Omental fat pad (tissue), 4 donors: ENCODE data around the gene ZNF592. TPM values are rescaled to one million over a fixed set of nuclear protein-coding genes. Genes with fewer than 3 reads are reported as not detected.

Experiments
- ATAC-seq: fragments of 150-250 bp; one replicate; pipeline ENCODE4 v1.9.1; 2016; ENCODE audit warnings: mild to moderate bottlenecking, moderate library complexity; ENCODE audit not compliant: low FRiP score
- DNase-seq: peaks from one replicate; pipeline ENCODE4 v3.0.0-alpha.2; 2019; ENCODE audit warnings: low spot score
- total RNA-seq, 4 donors: library from RNA; depleted of rRNA; stranded (reverse); fragments of >200 nt; gene quantifications; one replicate each; pipeline ENCODE4 v1.1.0, GENCODE V29; 2016
- TF ChIP-seq, protein P1 (sequence below), 3 donors: fragments of 450-650 bp; IDR thresholded peaks; one replicate each; pipeline ENCODE4 v1.5.1; 2016 to 2017; ENCODE audit warnings: antibody characterized with exemption in 3 of 3, mild to moderate bottlenecking in 3 of 3, moderate library complexity in 2 of 3

The ZNF592 gene
- total RNA-seq, 4 donors from 2014 or later: 13.7 to 22.8 (median 20.0) TPM

GRCh38 chr15:84805221-84805620 is 56.8 kb downstream of the ZNF592 start:
- TF ChIP-seq, protein P1, sequence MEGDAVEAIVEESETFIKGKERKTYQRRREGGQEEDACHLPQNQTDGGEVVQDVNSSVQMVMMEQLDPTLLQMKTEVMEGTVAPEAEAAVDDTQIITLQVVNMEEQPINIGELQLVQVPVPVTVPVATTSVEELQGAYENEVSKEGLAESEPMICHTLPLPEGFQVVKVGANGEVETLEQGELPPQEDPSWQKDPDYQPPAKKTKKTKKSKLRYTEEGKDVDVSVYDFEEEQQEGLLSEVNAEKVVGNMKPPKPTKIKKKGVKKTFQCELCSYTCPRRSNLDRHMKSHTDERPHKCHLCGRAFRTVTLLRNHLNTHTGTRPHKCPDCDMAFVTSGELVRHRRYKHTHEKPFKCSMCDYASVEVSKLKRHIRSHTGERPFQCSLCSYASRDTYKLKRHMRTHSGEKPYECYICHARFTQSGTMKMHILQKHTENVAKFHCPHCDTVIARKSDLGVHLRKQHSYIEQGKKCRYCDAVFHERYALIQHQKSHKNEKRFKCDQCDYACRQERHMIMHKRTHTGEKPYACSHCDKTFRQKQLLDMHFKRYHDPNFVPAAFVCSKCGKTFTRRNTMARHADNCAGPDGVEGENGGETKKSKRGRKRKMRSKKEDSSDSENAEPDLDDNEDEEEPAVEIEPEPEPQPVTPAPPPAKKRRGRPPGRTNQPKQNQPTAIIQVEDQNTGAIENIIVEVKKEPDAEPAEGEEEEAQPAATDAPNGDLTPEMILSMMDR (IDR thresholded peaks at IDR 0.05): no peak
- ATAC-seq (no peak), DNase-seq (no peak)

GRCh38 chr15:84807228-84807627 is 58.8 kb downstream of the ZNF592 start:
- TF ChIP-seq, protein P1 (IDR thresholded peaks at IDR 0.05): no peak
- DNase-seq: no peak
- no peak for ATAC-seq

DNA sequence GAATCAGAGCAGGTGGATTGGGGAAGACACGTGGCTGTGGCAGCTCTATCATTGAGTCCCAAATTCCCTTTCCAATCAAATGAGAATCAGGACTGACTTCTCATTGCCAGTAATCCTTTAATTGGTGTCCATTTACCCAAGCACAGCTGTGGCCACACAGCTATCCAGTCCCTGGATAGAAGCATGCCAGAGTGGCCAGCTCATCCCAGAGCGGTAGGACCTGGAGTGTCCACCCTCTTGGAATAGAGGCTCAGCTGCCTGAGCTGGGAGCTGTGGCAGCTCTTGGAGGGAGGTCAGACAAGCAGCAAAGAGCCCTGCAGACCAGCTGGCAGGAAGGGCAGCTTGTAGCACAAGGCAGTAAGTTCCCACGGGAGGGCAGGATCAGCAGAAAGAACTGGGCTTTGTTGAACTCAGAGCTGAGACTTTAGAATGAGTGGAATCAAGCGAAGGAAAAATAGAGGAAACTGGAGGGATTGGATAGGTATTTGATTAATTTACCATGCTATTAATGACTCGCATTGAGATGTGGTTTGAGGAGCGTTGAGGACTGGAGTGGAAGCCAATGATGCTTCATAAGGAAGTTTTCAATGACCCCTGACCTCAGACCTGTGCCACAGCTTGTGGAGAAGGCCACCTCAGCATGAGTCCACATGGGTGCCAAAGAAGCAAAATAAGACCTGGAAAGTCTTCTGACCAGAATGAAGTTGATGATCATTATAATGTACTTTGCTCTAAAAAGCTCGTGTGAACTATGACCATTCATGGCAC is 61.9 kb downstream of the ZNF592 start:
- DNase-seq: no peak
- no peak for ATAC-seq

DNA sequence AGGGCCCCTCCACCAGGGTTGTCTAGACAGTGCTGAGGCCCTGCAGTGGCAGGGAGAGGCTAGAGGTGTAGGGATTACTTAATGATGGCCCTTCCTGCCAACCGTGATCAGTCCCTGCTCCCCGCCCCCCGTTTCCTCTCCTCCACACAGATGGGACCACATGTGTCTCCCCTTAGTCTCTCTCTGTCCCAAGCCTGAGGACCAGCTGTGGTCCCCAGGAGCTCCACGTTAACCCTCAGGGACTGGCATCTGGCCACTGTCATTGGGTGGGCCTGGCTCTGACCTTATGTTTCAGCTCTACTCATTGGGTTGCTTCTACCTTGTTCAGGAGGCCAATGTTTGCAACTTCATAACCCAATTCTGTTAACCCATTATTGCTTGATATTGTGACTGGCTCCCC is 62.8 kb downstream of the ZNF592 start:
- DNase-seq (no peak), ATAC-seq (no peak)
- TF ChIP-seq, protein P1 (IDR thresholded peaks at IDR 0.05): no peak

More for the DNA sequence above, 61.9 kb downstream of the ZNF592 start:
- TF ChIP-seq, protein P1 (IDR thresholded peaks at IDR 0.05): no peak

DNA sequence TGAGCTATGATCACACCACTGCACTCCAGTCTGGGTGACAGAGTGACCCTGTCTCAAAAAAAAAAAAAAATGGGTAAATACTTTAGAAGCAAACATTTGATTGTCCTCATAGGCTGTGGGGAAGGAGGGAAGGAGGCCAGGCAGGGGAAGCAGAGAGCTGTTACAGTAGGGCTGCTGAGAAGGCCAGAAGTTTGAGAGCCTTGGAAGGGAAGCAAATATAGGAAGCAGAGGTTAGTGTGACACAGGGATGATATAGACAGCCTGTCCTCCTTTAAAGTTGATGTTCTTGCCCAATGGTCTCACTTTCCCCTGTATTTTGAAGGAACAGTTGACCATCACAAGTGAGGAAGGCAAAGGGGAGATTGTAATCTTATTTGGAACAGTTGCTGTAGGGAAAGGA is 63.4 kb downstream of the ZNF592 start:
- DNase-seq (no peak), ATAC-seq (no peak)
- TF ChIP-seq, protein P1 (IDR thresholded peaks at IDR 0.05): no peak

GRCh38 chr15:84812842-84813241 is 64.5 kb downstream of the ZNF592 start:
- DNase-seq (no peak), ATAC-seq (no peak)
- TF ChIP-seq, protein P1 (IDR thresholded peaks at IDR 0.05): no peak

DNA sequence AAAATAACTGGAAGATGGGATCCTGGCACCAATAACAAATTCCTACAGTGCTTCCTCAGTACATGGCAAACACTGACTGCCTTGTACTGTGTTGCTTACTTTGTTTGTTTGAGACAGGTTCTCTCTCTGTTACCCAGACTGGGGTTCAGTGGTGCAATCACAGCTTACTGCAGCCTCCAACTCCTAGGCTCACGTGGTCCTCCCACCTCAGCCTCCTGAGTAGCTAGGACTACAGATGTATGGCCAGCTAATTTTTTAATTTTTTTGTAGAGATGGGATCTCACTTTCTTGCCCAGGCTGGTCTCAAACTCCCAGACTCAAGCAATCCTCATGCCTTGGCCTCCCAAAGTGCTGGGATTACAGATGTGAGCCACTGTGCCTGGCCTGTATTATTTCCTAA is 65.0 kb downstream of the ZNF592 start:
- ATAC-seq (no peak), DNase-seq (no peak)
- TF ChIP-seq, protein P1 (IDR thresholded peaks at IDR 0.05): no peak
